ENCODE measurements around the gene ARID1B. TPM values are rescaled to one million over a fixed set of nuclear protein-coding genes. Genes with fewer than 3 reads are reported as not detected.

The ARID1B gene
- total and polyA plus RNA-seq, 2 of the 4 experiments (the other 2 are of a cell fraction): 14.5 to 20.1 TPM

GRCh38 chr6:157200611-157201010 is 423.4 kb downstream of the ARID1B start:
- Histone ChIP-seq H4K5ac (ENCODE audit: low read depth, low read length) (no peak overlapping the region), H2BK15ac (ENCODE audit: low read depth, low read length) (no peak overlapping the region), H4K8ac (ENCODE audit: low read depth in 2 of 2, low read length in 2 of 2) (no peak overlapping the region), H3K9me3 (ENCODE audit: control insufficient read depth, insufficient read depth, low read length) (no peaks in the 10 kb centered on the region), H3K4me3 (ENCODE audit: insufficient read depth, low read depth, low read length) (no peak overlapping the region), H3K23ac (ENCODE audit: low read depth, low read length) (no peak overlapping the region), H3K14ac (replicated peaks; ENCODE audit: low read depth, low read length) (no peak overlapping the region), H2BK120ac (ENCODE audit: low read depth, low read length) (no peak overlapping the region), H3K79me1 (ENCODE audit: low read depth in 1 of 2, low read length in 2 of 2) (peaks cover 3 to 9% of the 10 kb centered on the region in 2 experiments; a peak in 2 of 4 replicates), H3K9ac (ENCODE audit: low read depth, low read length) (no peak overlapping the region), H3K27ac (ENCODE audit: insufficient read depth, low read length) (no peak overlapping the region), H4K91ac (ENCODE audit: insufficient read depth, low read depth, low read length) (no peak overlapping the region), H2BK20ac (ENCODE audit: low read depth, low read length) (no peak overlapping the region), H3K9me1 (ENCODE audit: insufficient read depth, low read length) (peaks cover 13% of the 10 kb centered on the region; the same call in 1 of the 2 replicates), H3K27me3 (ENCODE audit: control insufficient read depth, insufficient read depth, low read length) (no peaks in the 10 kb centered on the region), H3K4me2 (ENCODE audit: low read depth, low read length) (no peak overlapping the region), H3K18ac (ENCODE audit: low read depth, low read length) (no peak overlapping the region), H2BK5ac (ENCODE audit: low read depth, low read length, poor library complexity, severe bottlenecking) (no peak overlapping the region), H2AK5ac (ENCODE audit: low read depth, low read length) (no peak overlapping the region), H4K20me1 (ENCODE audit: insufficient read depth, low read length) (no peaks in the 10 kb centered on the region), H3K4ac (ENCODE audit: low read depth, low read length) (no peak overlapping the region), H3K56ac (ENCODE audit: extremely low read depth, insufficient read depth, low read length) (no peak overlapping the region), H3K4me1 (ENCODE audit: control insufficient read depth, insufficient read depth, low read length) (no peaks in the 10 kb centered on the region), H3K36me3 (ENCODE audit: control insufficient read depth, insufficient read depth, low read length) (peaks cover 43% of the 10 kb centered on the region), H2AK9ac (replicated peaks; ENCODE audit: low read depth, low read length, poor library complexity) (no peak overlapping the region), H2AFZ (replicated peaks; ENCODE audit: low read length, poor library complexity) (no peak overlapping the region)
- dilution Hi-C loops (cut with HindIII; ENCODE audit: low sequenced_read_pairs, unreplicated experiment): no loop called here
- POLR2A ChIA-PET (ENCODE audit: unreplicated experiment): no interaction called here
- CTCF ChIA-PET: no interaction called here
- 96% methylated on average over 14 of the region's 17 CpGs; no CpG with 5 or more reads in 1 of the 2 experiments for WGBS, 2 experiments (ENCODE audit: extremely low coverage in 2 of 2, insufficient read length in 1 of 2)
- TF ChIP-seq NFE2L2 (IDR thresholded peaks at IDR 0.05; ENCODE audit: low read depth, low read length): no peak
- TF ChIP-seq MAFK (IDR thresholded peaks at IDR 0.05; ENCODE audit: low read depth, low read length): no peak
- TF ChIP-seq BHLHE40 (IDR thresholded peaks at IDR 0.05; ENCODE audit: low read depth, low read length): no peak
- no peak for TF ChIP-seq FOS (IDR thresholded peaks at IDR 0.05; ENCODE audit: low read depth, low read length)
- intact Hi-C loops (cut with micrococcal nuclease): no loop called here
- no peak for DNase-seq
- in situ Hi-C loops (cut with MboI; ENCODE audit: low sequenced_read_pairs): no loop called here
- no peak for ATAC-seq (ENCODE audit: low read depth)
- no TSS peak for BruUV-seq (replicated peaks)

All from IMR-90 (cell line).